Epithelial cell of esophagus (primary cell): Measurements from ENCODE around the gene SLC16A9.
"Not testable (repeated sequence)": the region's sequence is repeated elsewhere in the genome, so short reads cannot be mapped to it uniquely, and the experiment has no call there.

Experiments used
- DNase-seq: peaks from one replicate; pipeline ENCODE4 v3.0.0; 2010; ENCODE audit warnings: low read depth
- H3K4me3 ChIP-seq: 2 replicates; pipeline ENCODE4 v1.5.1; 2011; ENCODE audit warnings: mild to moderate bottlenecking, low read length, control low read depth
- TF ChIP-seq, protein P1 (sequence below): IDR thresholded peaks from 2 replicates; pipeline ENCODE4 v1.5.1; 2011; ENCODE audit warnings: low read depth, mild to moderate bottlenecking, low read length, control low read depth, inconsistent platforms; ENCODE audit not compliant: insufficient read depth; ENCODE audit errors: missing control alignments

The SLC16A9 gene

GRCh38 chr10:59748834-59749233, 39.2 kb upstream of the SLC16A9 start:
- DNase-seq: peak; percentile 48
- no peak overlapping the region for H3K4me3 ChIP-seq
- TF ChIP-seq, protein P1, sequence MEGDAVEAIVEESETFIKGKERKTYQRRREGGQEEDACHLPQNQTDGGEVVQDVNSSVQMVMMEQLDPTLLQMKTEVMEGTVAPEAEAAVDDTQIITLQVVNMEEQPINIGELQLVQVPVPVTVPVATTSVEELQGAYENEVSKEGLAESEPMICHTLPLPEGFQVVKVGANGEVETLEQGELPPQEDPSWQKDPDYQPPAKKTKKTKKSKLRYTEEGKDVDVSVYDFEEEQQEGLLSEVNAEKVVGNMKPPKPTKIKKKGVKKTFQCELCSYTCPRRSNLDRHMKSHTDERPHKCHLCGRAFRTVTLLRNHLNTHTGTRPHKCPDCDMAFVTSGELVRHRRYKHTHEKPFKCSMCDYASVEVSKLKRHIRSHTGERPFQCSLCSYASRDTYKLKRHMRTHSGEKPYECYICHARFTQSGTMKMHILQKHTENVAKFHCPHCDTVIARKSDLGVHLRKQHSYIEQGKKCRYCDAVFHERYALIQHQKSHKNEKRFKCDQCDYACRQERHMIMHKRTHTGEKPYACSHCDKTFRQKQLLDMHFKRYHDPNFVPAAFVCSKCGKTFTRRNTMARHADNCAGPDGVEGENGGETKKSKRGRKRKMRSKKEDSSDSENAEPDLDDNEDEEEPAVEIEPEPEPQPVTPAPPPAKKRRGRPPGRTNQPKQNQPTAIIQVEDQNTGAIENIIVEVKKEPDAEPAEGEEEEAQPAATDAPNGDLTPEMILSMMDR: no peak

GRCh38 chr10:59745163-59745650, 35.6 kb upstream of the SLC16A9 start:
- no peak overlapping the region for H3K4me3 ChIP-seq
- TF ChIP-seq, protein P1: no peak
- DNase-seq: no peak

DNA sequence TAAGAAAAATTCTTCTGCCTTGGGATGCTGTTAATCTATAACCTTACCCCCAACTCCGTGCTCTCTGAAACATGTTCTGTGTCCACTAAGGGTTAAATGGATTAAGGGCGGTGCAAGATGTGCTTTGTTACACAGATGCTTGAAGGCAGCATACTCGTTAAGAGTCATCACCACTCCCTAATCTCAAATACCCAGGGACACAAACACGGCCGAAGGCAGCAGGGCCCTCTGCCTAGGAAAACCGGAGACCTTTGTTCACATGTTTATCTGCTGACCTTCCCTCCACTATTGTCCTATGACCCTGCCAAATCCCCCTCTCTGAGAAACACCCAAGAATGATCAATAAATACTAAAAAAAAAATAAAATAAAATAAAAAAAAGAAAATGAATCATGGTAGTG, 35.1 kb upstream of the SLC16A9 start:
- DNase-seq, H3K4me3 ChIP-seq: not testable (repeated sequence)

- not testable (repeated sequence) for H3K4me3 ChIP-seq, DNase-seq
Measured at GRCh38 chr10:59744156-59744555, 34.5 kb upstream of the SLC16A9 start.

- peak; percentile 7 for DNase-seq
- no peak overlapping the region for H3K4me3 ChIP-seq
- TF ChIP-seq, protein P1: no peak
Measured at GRCh38 chr10:59741583-59741982, 31.9 kb upstream of the SLC16A9 start.

DNA sequence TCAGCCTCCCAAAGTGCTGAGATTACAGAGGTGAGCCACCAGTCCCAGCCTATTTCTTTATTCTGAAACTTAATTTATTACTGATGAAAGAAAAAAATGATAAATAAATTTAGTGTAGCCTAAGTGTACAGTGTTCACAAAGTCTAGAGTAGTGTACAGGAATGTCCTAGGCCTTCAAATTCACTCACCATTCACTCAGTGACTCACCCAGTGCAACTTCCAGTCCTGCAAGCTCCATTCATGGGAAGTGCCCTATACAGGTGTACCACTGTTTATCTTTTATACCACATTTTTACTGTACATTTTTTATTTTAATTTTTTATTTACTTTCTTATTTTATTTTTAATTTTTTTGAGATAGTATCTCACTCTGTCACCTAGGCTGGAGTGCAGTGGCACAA, 31.4 kb upstream of the SLC16A9 start:
- peak; percentile 62 for DNase-seq
- TF ChIP-seq, protein P1: no peak
- H3K4me3 ChIP-seq: no peak overlapping the region

DNA sequence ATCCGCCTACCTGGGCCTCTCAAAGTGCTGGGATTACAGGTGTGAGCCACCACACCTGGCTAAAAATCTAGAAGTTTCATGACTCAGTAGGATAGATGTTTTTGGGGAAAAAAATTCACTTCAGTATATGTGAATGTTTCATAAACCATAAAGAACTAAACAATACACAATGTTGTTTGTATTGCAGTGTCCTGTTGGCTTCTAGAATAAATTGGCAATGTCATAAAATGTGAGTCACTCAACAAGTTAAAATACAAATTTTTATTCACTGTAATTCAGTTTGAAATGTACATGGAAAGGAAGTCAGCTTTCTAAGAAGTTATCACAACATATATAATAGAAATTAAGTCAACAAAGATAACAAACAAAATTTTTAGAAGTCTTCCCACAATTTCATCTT, 27.1 kb upstream of the SLC16A9 start:
- no peak for DNase-seq
- TF ChIP-seq, protein P1: no peak
- no peak overlapping the region for H3K4me3 ChIP-seq

- TF ChIP-seq, protein P1: no peak
- DNase-seq: no peak
- no peak overlapping the region for H3K4me3 ChIP-seq
Measured at GRCh38 chr10:59735296-59735695, 25.6 kb upstream of the SLC16A9 start.
